Heart right ventricle (tissue), 16 donors: ENCODE data around the gene FAM53A. TPM values are rescaled to one million over a fixed set of nuclear protein-coding genes. Genes with fewer than 3 reads are reported as not detected.

ENCODE experiments used
- ATAC-seq, 8 donors: fragments of 200-7000 bp; cut with Tn5 transposase; one replicate each; pipeline ENCODE4 v1.9.1; 2020; ENCODE audit warnings: mild to moderate bottlenecking in 8 of 8, moderate library complexity in 8 of 8, moderate number of reproducible peaks in 1 of 8
- DNase-seq, 2 donors: peaks; one replicate each; pipeline ENCODE4 v3.0.0-alpha.2; 2020
- H3K27ac ChIP-seq, 10 donors: fragments of 200-600 bp; sonication (generic) in 2 of 10; one replicate each; pipeline versions ENCODE4 v1.5.0 to v1.8.0; 2020 to 2022; ENCODE audit warnings: mild to moderate bottlenecking in 3 of 10
- H3K27me3 ChIP-seq, 7 donors: fragments of 200-600 bp; one replicate each; pipeline ENCODE4 v1.8.0; 2021 to 2022; ENCODE audit warnings: mild to moderate bottlenecking in 2 of 7
- H3K36me3 ChIP-seq, 9 donors: fragments of 200-600 bp; sonication (generic) in 1 of 9; one replicate each; pipeline versions ENCODE4 v1.5.0 to v1.8.0; 2020 to 2022; ENCODE audit warnings: mild to moderate bottlenecking in 2 of 9
- H3K4me1 ChIP-seq, 9 donors: fragments of 200-600 bp; sonication (generic) in 1 of 9; one replicate each; pipeline versions ENCODE4 v1.5.0 to v1.8.0; 2020 to 2022; ENCODE audit warnings: mild to moderate bottlenecking in 4 of 9
- H3K4me3 ChIP-seq, 10 donors: fragments of 200-600 bp; sonication (generic) in 2 of 10; one replicate each; pipeline versions ENCODE4 v1.5.0 to v1.8.0; 2020 to 2022; ENCODE audit warnings: mild to moderate bottlenecking in 7 of 10, moderate library complexity in 2 of 10
- H3K9me3 ChIP-seq, 11 donors: fragments of 200-600 bp in 10 of 11; sonication (generic) in 2 of 11; one replicate each; pipeline versions ENCODE4 v1.5.0 to v1.8.0; 2013 to 2022; ENCODE audit warnings: mild to moderate bottlenecking in 2 of 11, control low read depth in 1 of 11, moderate library complexity in 1 of 11
- CTCF ChIP-seq, 9 donors: fragments of 200-600 bp; sonication (generic) in 2 of 9; IDR thresholded peaks; one replicate each; pipeline versions ENCODE4 v1.5.0 to v1.8.0; 2021 to 2022; ENCODE audit warnings: antibody characterized with exemption in 9 of 9, mild to moderate bottlenecking in 5 of 9, moderate library complexity in 1 of 9
- WGBS, 2 donors: extraction: QIAGEN DNeasy Blood & Tissue Kit; methylation state at CpG; one replicate each; pipeline ENCODE4 v1.1.7; 2013; ENCODE audit warnings: inconsistent platforms in 1 of 2; 5-methylcytosine and 5-hydroxymethylcytosine counted together
- intact Hi-C, 10 donors: fragments of 100-400 bp; cut with DNase I; formaldehyde crosslinking; loops; one replicate each; pipeline versions ENCODE4 v1.11.1 to v1.14.2; 2022
- polyA plus RNA-seq, 2 donors: library from polyadenylated mRNA; stranded (reverse); fragments of 200-250 nt; gene quantifications; one replicate each; pipeline ENCODE4 v1.2.3, GENCODE V29; 2013
- total RNA-seq, 10 donors: library from RNA; stranded (reverse); fragmentation: NEBNext Ultra II Directional in 3 of 10; extraction: Animal tissue kit (Norgen Biotek cat#: 25700) in 3 of 10; gene quantifications; one replicate each; pipeline versions ENCODE4 v1.2.1 to v1.2.4, GENCODE V29; 2021 to 2023
- donor health status: Arrhythmogenic right ventricular cardiomyopathy.
- donor health status: ischemic (EF 13 %, LVEDD 7.1; RV severe dilation, severe dysfunction).
- donor health status: healthy with polysubstance abuse.
- donor health status: DM: no; HTN: yes; CAD: no.
- donor health status: DM: no; HTN: no; CAD: no.
- donor health status: ischemic (EF 25% LVEDD 6.9; RV normal size, moderate dysfunction).
- donor health status: ischemic (EF 25% LVEDD 5.7; RV mildly dilated, moderate dysfunction).
- donor health status: healthy.
- donor health status: DM: yes; HTN: yes; CAD: no.
- donor health status: Ischemic cardiomyopathy.
- donor health status: ischemic (EF 35%, LVEDD 5.7; RV mildly dilated, moderate dysfunction).
- donor health status: nonischemic (EF 11% LVEDD 7.7; RV severe dilation, severe dysfunction).
- donor health status: DM: yes; HTN: yes; CAD: no.
- donor health status: PGD.
- donor health status: ischemic (EF 29% LVEDD 5.4; RV normal size, mild dysfunction).
- donor health status: nonischemic (EF 23%, LVEDD 6.1; RV moderate dilation, normal function).

The FAM53A gene
- total and polyA plus RNA-seq, 12 donors, result 0.24 to 1.5 (median 0.74) TPM

GRCh38 chr4:1659104-1660043, 24.7 kb downstream of the FAM53A start:
- no peak overlapping the region for H3K27ac ChIP-seq
- H3K9me3 ChIP-seq, result no peaks in the 10 kb centered on the region
- no peak for DNase-seq
- intact Hi-C loops, result no loop called here
- H3K36me3 ChIP-seq, result no peaks in the 10 kb centered on the region
- no peak for ATAC-seq
- no peaks in the 10 kb centered on the region for H3K27me3 ChIP-seq
- H3K4me3 ChIP-seq, result no peak overlapping the region
- no peaks in the 10 kb centered on the region for H3K4me1 ChIP-seq
- no peak for TF ChIP-seq CTCF (IDR thresholded peaks at IDR 0.05)
- WGBS, 2 donors, result 90 to 93% methylated on average over 39 of the region's 39 CpGs

GRCh38 chr4:1658581-1658980, 25.5 kb downstream of the FAM53A start:
- Histone ChIP-seq H3K36me3 (no peaks in the 10 kb centered on the region), H3K27me3 (no peaks in the 10 kb centered on the region), H3K27ac (no peak overlapping the region), H3K9me3 (no peaks in the 10 kb centered on the region), H3K4me3 (no peak overlapping the region), H3K4me1 (no peaks in the 10 kb centered on the region)
- WGBS, 2 donors, result 89 to 90% methylated on average over 12 of the region's 12 CpGs
- DNase-seq, result no peak
- intact Hi-C loops, result no loop called here
- no peak for TF ChIP-seq CTCF (IDR thresholded peaks at IDR 0.05)
- ATAC-seq, result no peak

GRCh38 chr4:1658146-1658545, 26.0 kb downstream of the FAM53A start:
- Histone ChIP-seq H3K9me3 (no peaks in the 10 kb centered on the region), H3K27me3 (no peaks in the 10 kb centered on the region), H3K4me3 (no peak overlapping the region), H3K4me1 (no peaks in the 10 kb centered on the region), H3K27ac (no peak overlapping the region), H3K36me3 (no peaks in the 10 kb centered on the region)
- 87 to 89% methylated on average over 12 of the region's 12 CpGs for WGBS, 2 donors
- no peak for TF ChIP-seq CTCF (IDR thresholded peaks at IDR 0.05)
- DNase-seq, result no peak
- no peak for ATAC-seq
- intact Hi-C loops, result no loop called here

GRCh38 chr4:1656986-1657385, 27.1 kb downstream of the FAM53A start:
- Histone ChIP-seq H3K27ac (no peak overlapping the region), H3K27me3 (no peaks in the 10 kb centered on the region), H3K36me3 (no peaks in the 10 kb centered on the region), H3K4me3 (no peak overlapping the region), H3K4me1 (no peaks in the 10 kb centered on the region), H3K9me3 (no peaks in the 10 kb centered on the region)
- 95 to 97% methylated on average over 19 of the region's 19 CpGs for WGBS, 2 donors
- DNase-seq (no peak), ATAC-seq (peak in 1 of 8 donors; percentile 8)
- TF ChIP-seq CTCF (IDR thresholded peaks at IDR 0.05), result no peak
- intact Hi-C loops, result no loop called here
